Left colon (tissue), 2 donors: ENCODE results near the gene CDHR5. TPM values are rescaled to one million over a fixed set of nuclear protein-coding genes. Genes with fewer than 3 reads are reported as not detected.

Experiments used
- ATAC-seq: fragments of 200-7000 bp; cut with Tn5 transposase; one replicate; pipeline ENCODE4 v1.9.1; 2020; ENCODE audit warnings: mild to moderate bottlenecking, moderate library complexity
- DNase-seq, 2 donors: peaks; one replicate each; pipeline ENCODE4 v3.0.0-alpha.2; 2020
- intact Hi-C, 2 donors: fragments of 100-400 bp; cut with DNase I in 1 of 2; cut with micrococcal nuclease in 1 of 2; formaldehyde crosslinking; loops; one replicate each; pipeline versions ENCODE4 v1.11.2 to v1.14.0; 2022; cut with DNase I, micrococcal nuclease
- total RNA-seq, 2 donors: library from RNA; stranded (reverse); fragmentation: NEBNext Ultra II Directional; extraction: Animal tissue kit (Norgen Biotek cat#: 25700); gene quantifications; one replicate each; pipeline ENCODE4 v1.2.1, GENCODE V29; 2021
- donor health status: DM: no; HTN: no; CAD: no.
- donor health status: DM: yes; HTN: yes; CAD: no.

The CDHR5 gene
- total RNA-seq, 2 donors from 2014 or later = 359 to 611 TPM

DNA sequence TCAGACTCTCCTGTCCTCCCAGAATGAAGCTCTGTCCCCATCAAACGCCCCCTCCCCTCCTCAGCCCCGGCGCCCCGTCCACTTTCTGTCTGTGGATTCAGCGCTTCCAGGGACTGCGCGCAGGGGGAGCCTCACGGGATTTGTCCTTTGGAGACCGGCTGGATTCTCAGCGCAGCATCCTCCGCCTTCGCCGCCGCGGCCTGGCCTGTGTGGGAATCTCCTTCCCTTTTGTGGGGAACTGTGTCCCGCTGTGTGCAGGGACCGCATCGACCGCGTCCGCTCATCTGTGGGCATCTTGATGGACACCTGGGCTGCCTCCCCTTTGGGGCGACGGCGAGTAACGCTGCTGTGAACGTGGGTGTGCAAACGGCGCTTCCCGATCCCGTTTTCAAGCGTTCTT is 3.3 kb upstream of the CDHR5 start:
- intact Hi-C loops = no loop called here
- DNase-seq = peak in 1 of 2 donors; percentile 9
- ATAC-seq = no peak

DNA sequence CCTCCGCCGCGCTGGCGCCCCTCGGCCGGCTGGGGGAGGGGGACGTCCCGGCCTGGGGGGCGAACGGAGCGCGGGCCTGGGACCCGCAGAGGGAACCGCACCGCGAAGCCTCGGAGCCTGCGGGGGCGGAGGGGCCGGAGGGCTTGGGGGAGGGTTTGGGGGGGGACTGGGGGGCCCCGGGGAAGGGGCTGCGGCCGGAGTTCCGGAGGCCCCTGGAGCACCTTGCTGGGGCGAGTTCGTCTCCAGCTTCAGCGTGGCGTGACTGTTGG is 2.5 kb upstream of the CDHR5 start:
- ATAC-seq (no peak), DNase-seq (peak in 1 of 2 donors; percentile 5)
- intact Hi-C loops = no loop called here

DNA sequence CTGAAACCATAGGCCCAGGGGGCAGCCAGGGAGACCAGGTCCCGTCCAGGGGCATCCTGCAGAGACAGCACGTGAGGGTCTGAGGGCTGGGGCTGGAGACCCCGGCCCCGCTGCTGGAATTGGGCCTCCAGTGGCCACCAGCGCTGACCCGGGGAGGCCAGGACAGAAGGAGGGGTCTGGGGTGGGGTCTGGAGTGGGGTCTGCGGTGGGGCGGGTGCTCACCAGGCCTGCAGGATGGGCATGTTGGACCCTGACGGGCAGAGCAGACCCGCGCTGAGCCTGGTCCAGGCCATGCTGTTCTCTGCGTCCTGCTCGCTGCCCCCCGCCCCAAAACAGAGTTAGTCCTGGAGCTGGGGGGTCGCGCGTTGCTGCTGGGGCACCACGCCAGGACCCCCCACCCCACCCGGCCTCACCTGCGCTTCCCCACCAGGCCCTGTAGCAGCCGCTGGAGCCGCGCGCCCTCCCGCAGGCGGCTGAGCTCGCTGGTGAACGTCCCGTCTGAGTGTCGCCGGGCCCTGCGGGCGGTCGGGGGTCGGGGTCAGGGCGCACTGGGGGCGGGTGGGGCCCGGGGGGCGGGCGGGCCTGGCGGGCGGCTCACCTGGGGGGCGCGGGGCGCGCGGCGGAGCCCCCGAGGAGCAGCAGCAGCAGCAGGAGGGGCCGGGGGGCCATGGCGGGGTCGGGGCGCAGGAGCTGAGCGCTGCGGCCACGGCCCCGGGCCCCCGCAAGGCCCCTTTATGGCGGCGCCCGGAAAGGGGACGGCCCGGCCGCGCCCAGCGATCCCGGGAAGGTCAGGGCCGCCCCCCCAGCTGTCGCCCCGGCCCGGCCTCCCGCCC is 1.9 kb upstream of the CDHR5 start, which contains the start of gene SCT:
Gene SCT (minus strand): TSS at position 707 of the 833 bp plus-strand sequence. CDS start 38 bp downstream, at position 669.
- ATAC-seq = no peak
- DNase-seq = peak in 1 of 2 donors; percentile 24

DNA sequence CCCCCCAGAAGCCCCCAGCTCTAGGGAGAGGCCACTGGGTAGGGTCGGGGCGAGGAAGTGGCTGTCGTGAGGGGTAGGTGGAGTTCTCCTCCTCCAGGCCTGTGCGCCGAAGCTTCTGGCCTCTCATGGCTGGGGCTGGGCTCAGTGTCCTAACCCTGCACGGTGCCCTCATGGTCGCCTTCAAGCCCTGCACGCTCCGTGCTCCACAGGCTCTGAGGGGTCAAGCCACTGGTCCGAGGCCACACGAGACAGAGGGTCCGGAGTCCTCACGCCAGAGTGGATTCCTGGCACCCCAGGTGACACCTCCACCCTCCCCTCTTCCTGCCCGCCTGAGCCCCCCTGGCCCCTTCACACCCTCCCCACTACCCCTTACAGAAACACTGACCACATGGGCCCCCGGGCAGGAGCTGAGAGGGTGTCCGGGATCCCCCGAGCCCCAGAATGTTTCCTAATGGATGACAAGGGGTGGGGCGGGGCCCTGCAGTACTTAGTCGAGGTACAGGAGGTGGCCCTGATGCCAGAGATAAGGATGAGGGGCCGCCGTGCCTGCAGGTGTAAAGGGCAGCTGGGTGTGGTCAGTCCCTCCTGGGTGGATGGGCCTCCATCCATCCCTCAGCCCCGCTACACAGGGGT is 997 bp upstream of the CDHR5 start:
- intact Hi-C loops = no loop called here
- peak; percentile 31 for ATAC-seq
- peak; percentile 56 to 73 for DNase-seq

More for the DNA sequence above, 1.9 kb upstream of the CDHR5 start, which contains the start of gene SCT:
- intact Hi-C loops = no loop called here

DNA sequence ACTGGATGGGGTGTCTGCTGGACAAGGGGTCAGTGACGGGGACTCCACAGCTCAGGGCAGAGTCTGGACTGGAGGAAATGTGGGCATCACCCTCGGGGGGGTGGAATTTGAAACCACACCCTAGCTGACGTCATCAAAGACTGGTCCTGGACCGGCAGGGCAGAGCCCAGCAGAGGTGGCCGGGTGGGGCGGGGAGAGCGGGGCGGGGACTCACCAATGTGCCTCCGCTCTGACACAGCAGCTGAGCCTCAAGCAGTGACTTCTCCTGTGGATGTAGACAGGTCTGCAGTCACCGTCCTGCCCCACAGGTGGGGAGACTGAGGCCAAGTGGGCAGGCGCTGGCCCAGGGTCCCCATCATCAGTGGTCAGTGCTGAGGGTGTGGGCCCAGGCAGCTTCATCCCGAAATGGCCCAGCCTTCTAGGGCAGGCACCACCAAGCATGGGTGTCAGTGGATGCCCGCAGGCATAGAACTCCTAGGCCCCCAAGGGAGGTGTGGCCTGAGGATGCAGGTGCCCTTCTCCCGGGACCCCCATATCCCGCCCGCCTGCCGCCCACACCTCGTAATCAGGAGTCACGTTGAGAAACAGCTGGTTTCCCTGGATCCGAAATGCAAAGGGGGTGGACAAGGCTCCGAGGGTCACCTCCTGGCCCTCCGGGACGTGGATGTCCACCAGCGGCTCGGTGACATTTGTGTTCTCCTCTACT is 603 bp downstream of the CDHR5 start:
- peak; percentile 90 to 94 for DNase-seq
- intact Hi-C loops = no loop called here
- peak; percentile 70 for ATAC-seq

DNA sequence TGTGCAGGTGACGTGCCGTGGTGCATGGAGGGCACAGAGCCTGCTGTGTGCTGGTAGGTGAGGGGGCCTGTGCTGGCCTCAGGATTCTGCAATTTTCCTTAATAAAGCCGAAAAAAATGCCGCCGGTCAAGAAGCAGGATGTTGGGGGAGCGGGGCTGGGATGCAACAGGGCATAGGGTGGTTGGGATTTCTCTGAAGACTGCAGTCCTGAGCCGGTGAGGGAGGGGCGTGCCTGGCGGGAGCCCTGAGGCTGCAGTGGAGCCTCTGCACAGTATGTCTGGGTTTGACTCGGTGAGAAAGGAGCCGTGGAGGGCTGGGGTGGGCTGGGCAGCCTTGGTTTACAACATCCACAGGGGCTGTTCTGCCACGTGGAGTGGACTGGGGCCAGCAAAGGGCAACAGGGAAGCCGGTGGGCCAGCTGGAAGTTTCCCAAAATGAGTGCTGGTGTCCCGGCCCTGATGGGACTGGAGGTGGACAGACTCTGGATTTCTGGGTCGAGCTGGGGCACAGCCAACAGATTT is 1.3 kb downstream of the CDHR5 start:
- DNase-seq = peak in 1 of 2 donors; percentile 15
- intact Hi-C loops = no loop called here
- no peak for ATAC-seq

DNA sequence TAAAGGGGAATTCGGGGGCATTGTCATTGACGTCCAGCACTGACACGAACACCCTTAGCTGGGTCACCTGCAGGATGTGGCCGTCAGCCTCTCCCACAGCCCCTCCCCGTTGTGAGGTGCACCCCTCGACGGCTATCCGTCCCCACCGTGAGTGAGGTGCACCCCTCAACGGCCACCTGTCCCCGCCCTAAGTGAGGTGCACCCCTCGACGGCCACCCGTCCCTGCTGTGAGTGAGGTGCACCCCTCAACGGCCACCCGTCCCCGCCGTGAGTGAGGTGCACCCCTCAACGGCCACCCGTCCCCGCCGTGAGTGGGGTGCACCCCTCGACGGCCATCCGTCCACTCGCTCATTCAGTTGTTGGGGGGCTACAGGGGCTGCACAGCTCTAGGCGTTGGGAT is 2.9 kb downstream of the CDHR5 start:
- no peak for ATAC-seq
- intact Hi-C loops = no loop called here
- DNase-seq = no peak

DNA sequence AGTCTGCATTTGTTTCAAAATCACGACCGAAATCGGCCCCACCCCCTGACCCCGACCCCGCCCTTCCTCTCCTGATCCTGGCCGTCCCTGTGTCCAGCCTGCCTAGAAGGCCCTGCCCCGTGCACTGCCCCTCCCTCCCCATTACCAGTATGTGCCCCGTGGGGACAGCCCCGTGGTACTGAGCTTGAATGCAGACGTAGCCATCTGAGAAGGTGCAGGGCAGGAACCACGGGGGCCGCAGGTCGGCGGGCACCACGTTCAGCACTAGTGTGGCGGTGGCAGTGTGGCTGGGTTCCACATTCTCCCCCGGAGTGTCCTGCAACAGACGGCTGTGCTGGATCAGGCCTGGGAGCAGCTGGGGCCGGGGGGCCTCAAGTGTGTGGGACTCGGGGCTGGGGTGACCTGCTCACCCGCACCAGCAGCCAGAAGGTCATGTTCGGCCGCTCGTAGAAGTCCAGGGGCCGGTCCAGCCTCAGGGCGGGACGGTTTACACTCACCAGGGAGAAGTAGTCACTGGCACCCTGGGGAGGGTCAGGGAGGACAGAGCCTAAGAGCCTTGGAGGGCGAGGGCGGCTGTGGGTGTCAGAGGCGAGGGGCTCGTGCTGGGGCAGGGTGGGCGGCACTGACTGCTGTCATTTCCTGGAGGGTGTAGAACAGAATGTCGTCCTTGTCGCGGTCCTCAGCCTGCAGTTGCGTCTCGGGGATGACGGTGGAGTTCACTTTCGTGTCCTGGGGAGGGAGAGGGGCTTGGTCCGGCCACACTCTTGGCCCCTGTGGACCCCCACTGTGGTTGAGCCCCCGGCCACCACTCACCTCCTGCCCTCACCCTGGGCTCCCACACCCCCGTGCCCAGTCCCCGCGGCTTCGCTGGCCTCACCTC is 3.6 kb downstream of the CDHR5 start:
- DNase-seq = no peak
- intact Hi-C loops = no loop called here

DNA sequence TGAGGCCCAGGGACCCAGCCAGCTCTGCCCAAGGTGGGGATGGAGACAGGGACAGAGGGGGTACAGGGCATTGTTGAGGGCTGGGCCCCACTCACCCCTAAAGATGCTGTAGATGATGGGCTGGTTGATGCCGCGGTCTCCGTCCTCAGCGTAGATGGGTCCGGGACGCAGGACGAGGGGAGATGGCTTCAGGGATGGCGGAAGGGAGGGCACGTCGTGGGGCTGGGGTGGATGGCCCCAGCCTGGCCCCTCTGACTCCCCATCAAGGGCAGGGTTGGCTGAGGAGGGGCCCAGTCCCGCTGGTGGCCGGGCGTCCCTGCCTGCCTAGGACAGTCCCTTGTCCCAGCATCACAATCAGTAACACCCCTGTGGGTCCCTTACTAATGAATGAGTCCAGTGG is 4.6 kb downstream of the CDHR5 start:
- DNase-seq (no peak), ATAC-seq (no peak)
- intact Hi-C loops = no loop called here

More for the DNA sequence above, 3.6 kb downstream of the CDHR5 start:
- ATAC-seq = no peak

DNA sequence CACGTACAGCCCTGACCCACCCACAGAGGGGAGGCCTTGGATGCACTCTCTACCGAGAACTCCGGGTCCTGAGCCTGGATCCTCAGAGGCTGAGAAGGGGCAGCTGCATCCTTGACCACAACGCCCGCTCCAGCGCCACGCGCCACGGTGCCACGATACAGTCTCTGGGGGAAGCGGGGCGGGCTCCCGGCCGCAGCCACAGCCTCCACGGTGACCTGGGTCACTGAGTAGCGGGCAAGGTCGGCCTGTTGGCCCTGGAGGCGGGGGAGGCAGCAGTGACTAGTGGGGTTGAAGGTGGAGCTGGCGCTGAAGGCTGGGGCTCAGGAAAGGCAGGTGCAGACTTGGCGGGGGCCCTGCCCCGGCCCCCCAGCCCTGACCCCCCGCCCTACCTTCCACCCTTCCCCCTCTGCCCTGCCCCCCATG is 5.1 kb downstream of the CDHR5 start:
- intact Hi-C loops = no loop called here
- ATAC-seq (no peak), DNase-seq (no peak)

DNA sequence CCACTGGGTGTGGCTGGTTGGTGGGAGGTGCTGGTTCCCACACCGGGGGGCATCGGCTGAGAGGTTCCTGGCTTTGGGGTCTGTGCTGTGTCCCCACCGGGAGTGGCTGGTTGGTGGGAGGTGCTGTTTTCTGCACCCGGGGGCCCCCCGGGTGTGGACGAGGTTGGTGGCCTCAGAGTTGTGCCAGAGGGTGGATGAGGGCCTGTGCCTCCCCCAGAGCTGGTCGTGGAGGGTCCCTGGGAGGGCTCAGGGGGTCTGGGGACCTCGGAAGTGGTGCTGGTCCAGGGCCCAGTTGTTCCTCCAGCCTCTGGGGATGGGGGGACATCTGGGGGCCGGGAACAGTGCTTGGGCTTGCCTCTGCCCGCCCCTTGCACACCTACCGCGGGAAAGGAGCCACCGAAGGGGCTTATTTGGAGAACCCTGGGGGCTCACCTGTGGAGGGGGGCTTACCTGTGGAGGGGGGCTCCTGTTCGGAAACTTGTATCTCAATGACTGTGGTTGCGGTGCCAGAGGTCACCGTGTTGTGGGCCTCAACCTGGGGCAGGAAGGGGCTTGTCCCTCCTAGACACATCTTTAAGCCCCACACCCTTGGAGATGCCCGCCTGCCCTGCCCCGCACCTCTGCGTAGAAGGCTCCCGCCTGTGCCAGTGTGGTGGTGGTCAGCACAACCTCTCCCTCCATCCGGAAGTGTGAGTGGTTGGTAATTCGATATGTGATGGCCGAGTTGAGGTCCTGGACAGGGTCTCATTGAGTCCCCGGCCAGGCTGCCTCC is 5.7 kb downstream of the CDHR5 start:
- intact Hi-C loops = no loop called here
- ATAC-seq (no peak), DNase-seq (no peak)

DNA sequence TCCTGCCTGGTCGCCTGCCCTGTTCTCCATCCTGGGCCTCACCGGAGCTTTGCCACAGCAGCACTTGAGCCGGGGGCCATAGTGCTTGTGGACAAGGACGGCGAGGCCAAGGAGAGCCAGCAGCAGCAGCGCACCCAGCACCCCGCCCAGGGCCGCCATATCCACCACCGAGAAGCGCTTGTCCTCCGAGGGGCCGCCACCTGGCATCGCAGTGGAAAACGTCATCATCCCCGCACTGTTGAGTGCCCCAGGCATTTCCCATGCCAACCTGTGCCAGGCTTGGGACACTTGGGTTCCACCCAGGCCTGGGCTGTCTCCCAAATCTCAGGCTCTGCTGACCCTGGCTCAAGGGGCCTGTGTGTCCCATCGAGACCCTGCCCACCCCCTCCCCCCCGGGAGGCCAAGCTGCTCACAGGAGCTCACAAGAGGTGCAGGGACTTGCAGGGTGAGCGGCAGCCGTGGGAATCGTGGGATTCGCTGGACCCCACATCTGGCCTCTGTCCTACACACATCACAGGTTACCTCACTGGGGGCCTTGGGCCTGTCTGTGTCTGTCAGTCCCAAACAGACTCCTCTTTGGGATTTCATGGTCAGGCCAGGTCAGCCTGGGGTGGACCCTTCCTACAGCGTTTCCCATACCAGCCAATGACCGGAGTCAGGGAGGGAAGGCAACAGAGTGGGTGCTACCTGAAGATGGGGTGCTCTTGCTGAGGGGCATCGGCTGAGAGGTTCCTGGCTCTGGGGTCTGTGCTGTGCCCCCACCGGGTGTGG is 6.7 kb downstream of the CDHR5 start:
- DNase-seq = no peak
- intact Hi-C loops = no loop called here

DNA sequence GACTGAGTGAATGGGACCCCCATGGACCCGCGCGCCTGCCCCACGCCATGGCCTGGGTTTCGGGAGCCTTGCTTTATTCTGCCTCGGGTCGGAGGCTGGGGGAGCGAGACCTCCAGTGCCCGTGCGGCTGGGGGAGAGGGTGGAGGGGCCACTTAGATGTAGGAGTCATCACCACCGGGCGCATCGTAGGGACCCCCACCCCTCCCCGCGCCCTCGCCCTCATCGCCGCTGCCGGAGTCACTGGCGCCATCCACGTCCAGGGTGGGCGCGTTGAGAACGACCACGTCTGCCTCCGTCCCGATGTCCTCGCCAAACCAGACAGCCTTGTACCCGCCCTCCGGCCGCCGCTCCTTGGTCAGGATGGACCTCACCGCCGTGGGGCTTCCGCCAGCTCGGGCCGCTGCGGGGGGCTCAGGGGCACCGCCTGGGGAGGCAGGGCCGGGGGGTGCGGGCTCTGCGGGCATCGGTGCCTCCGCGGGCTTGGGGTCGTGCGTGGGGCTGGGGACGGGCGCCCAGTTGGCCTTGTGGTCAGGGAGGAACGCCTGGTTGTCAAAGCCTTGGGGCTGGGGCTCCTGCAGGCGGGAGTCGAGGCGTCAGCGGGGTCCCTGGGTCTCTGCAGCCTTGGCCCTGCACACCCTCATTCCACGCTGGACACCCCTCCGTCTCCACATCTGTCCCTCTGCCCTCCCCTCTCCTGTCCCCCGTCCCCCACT is 7.4 kb downstream of the CDHR5 start:
- DNase-seq (no peak), ATAC-seq (no peak)
- intact Hi-C loops = no loop called here

More for the DNA sequence above, 6.7 kb downstream of the CDHR5 start:
- no peak for ATAC-seq

DNA sequence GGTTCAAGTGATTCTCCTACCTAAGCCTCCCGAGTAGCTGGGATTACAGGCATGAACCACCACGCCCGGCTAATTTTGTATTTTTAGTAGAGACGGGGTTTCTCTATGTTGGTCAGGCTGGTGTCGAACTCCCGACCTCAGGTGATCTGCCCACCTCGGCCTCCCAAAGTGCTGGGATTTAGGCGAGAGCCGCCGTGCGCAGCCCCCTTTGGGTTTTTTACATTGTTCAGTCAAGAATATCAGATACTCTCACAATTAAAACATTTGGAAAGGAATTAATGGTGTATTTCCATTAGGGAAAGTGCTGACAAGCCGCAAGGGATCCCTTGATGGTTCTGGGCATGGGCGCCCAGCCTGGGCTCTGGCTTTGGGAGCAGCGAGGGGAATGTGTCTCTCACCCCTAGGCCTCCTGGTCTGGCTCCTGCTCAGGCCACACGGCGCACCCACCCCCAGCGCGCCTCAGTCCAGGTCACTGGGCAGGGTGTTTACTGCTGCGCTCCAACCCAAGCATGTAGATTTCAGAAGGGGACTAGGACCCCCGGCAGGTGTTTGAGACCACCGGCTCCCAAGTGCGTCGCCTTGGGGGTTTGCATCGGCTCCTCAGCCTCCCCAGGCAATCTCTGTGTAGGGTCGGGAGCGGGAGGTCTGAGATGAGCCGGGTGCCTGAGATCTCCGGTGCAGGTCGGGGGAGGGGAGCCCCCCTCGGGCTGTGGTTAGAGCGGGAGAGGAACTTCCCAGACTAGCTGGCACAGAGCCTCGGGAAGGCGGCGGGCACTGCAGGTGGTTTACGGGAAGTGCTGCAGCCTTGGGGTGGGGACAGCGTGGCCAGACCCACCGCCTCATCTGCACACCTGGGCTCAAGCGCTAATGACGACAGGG is 8.2 kb downstream of the CDHR5 start:
- intact Hi-C loops = no loop called here
- no peak for DNase-seq
- no peak for ATAC-seq

DNA sequence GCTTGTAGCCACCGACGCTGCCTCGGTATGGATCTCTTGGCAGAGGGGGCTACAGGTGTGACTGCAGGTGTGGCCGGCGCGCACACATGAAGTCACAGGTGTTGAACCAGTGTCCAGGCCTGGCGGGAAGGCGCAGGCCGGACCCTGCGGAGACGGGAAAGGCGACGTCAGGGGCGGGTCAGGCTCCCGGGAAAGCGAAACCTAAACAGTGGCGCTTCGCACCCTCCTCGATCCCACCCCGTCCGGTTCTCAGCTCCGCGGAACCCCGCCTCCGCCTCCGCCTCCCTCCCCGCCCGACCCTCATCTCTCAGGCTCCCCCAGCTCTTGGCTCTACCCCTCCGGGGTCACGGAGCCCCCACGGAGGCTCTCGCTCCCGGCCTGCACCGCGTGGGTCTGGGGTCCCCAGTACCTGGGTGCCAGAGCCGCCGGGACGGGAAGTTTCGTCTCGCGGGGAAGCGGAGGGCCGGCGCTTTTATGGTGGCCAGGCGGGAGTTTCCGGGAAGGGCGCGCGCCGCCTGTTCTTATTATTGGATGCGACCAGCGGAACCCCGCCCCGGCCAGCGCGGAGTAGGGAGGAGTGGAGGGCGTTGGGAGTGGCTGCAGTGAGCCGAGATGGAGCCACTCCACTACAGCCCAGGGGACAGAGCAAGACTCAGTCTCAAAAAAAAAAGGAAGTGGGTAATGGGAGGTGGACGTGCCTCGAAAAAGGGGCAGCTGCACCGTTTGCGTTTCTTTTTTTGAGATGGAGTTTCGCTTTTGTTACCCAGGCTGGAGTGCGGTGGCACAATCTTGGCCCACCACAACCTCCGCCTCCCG is 9.0 kb downstream of the CDHR5 start, which contains the start of gene IRF7:
Gene IRF7 (minus strand): TSS at position 447 of the 816 bp plus-strand sequence. CDS start 586 bp downstream, outside the sequence.
- ATAC-seq = peak; percentile 63
- intact Hi-C loops = no loop called here
- peak; percentile 96 to 98 for DNase-seq
